GM19238 (cell line): Measurements from ENCODE around the gene PISD.

Experiments
- DNase-seq: peaks from one replicate; pipeline ENCODE4 v3.0.0; 2011; ENCODE audit warnings: low spot score; ENCODE audit not compliant: insufficient read length

Gene PISD

DNA sequence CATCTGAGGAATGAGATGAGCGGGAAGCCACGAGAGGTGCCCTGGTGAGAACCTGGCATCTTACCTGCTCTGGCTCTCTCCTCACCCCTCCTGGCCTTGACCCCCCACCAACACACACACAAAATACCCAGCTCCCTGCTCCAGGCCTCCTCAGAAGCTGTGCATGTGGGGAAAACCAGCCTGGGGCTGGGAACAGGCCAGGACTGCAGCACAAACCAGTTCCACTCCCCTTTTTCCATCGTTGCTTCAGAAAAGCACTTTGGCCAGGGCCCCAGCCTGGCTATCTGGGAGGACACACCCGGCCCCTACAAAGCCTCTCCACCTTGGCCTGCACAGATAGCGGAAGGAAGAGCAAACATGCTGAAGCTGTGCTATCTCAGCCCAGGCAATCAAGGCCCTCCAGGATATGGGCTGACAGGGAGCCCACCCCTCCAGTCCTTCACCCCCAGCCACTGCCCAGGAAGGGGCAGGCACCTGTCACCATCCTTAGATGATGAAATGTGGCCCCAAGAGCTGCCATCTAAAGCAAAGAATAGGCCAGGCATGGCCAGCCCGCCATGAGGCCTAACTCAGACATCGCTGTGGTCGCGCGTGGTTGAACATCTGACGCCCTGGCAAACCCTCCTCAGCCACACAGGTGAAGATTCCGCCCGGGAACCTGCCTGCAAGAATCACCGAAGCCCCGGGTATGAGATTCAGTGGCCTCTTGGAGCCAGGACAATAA is 35.4 kb downstream of the PISD start:
- DNase-seq = no peak

GRCh38 chr22:31625661-31626426 is 36.2 kb downstream of the PISD start:
- DNase-seq = no peak

DNA sequence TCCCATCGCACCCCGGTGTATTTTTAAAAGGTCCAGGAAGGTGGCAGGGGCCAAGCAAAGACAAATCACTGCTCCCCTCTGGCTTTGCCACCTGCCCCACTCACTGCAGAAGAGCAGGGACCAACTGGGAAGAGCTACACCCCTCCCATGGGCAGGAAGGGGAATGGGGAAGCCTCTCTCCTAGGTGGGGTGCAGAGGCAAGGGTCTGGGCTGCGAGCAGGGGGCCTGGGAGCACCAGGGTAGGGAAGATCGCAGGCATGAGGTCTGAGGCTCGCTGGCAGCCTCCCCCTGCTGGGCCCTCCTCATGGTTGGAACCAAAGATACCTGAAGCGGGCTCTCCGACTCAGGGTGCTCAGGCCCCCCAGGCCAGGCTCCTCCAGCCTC is 36.8 kb downstream of the PISD start:
- no peak for DNase-seq

GRCh38 chr22:31623592-31624304 is 38.3 kb downstream of the PISD start:
- no peak for DNase-seq

DNA sequence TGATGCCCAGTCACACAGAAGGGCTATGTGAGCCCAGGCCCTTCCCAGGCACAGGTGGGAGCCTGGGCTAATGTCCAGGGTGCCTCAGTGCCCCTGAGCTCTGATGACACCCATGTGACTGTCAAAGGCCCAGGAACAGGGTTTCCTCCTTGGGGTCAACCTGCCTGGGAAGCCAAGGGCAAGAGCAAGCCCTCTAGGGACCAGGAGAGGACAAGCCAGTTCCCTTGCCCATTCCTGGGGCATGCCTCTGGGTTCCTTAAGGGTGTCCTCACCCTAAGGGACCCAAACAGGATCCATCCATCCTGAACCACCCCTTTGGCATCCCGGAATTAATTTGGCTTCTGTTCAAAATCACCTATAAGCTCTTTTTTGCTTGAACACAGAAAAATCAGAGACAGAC is 39.0 kb downstream of the PISD start:
- DNase-seq = no peak

GRCh38 chr22:31621507-31622124 is 40.4 kb downstream of the PISD start:
- DNase-seq = no peak

GRCh38 chr22:31620756-31621480 is 41.1 kb downstream of the PISD start:
- no peak for DNase-seq

- DNase-seq = no peak
These were observed 42.3 kb downstream of the PISD start for GRCh38 chr22:31619611-31620300.

DNA sequence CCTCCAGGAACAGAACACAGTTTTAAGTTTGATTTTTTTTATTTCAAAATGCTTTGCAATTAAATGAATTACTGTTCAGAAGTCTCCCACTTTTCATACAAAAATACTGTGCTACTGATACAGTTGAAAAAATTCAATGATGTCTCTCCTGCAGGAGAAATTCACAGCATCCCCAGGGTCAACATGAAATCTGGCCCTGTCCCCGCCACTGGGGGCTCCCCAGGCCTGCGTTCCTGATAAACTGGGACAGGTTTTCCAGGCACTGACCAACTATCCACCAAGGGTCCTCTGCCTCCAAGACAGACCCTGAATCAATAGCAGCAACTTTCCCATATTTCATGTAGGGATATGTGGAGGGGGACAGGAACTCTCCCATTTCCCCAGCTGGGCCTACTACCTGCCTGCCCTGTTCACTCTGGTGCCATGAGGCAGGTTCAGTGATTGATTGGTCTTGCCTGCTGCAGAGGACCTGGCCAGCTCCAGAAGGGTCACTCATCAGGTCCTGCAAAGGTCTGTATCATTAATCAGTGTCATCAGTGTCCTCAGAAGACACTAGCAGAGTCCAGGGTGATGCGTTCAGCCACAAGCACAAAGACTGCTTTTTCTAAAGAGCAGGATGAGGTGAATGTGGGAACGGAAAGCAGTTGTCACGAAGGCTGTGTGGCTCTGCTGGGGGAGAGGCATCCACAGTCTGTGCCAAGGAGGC is 43.4 kb downstream of the PISD start:
- no peak for DNase-seq

DNA sequence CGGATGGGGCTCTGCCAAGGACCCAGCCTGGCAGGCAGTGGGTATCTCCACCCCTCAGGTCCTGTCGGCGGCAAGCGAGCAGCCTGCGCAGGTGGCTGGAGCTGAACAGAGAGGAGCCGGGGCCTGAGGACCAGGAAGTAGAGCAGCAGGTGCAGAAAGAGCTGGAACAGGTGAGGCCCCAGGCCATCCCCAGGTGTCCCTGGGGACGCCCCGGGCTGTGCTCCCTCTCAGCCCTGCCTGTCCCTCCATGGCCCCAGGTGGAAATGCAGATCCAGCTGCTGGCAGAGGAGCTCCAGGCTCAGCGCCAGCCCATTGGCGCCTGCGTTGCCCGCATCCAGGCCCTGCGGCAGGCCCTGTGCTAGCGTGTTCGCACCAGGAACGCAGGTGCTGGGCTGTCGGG is 44.0 kb downstream of the PISD start:
- no peak for DNase-seq

DNA sequence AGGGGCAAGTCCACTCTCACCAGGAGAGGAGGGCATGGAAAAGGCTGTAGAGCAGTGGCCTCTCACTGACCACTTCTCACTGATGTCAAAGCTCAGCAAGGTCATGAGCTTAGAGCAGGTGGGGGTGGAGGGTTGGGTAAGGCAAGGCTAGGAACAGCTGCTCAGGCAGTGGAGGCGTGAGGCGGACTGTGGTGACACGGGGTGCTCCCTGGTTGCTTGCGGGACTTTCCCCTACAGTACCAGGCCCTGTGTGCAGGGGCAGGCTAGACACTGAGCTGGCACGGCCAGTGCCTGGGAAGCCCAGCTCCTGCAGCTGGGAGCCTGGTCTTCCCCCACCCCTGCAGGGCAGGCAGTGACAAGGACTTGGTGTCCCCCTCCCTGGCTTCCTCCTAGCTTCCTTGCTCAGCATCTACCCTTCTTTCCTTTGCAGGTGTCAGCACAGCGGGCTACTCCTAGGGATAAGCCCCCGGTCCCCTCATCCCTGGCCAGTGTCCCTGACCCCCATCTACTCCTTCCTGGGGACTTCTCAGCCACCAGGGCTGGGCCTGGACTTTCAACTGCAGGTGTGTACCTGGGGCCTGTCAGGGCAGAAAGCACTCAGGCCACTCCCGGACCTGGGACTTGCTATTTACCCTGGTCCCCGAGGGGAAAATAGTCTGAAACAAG is 45.6 kb downstream of the PISD start:
- DNase-seq = peak; percentile 58

GRCh38 chr22:31615940-31616314 is 46.1 kb downstream of the PISD start:
- DNase-seq = no peak

- DNase-seq = no peak
These were observed 46.5 kb downstream of the PISD start for GRCh38 chr22:31615491-31615860.

DNA sequence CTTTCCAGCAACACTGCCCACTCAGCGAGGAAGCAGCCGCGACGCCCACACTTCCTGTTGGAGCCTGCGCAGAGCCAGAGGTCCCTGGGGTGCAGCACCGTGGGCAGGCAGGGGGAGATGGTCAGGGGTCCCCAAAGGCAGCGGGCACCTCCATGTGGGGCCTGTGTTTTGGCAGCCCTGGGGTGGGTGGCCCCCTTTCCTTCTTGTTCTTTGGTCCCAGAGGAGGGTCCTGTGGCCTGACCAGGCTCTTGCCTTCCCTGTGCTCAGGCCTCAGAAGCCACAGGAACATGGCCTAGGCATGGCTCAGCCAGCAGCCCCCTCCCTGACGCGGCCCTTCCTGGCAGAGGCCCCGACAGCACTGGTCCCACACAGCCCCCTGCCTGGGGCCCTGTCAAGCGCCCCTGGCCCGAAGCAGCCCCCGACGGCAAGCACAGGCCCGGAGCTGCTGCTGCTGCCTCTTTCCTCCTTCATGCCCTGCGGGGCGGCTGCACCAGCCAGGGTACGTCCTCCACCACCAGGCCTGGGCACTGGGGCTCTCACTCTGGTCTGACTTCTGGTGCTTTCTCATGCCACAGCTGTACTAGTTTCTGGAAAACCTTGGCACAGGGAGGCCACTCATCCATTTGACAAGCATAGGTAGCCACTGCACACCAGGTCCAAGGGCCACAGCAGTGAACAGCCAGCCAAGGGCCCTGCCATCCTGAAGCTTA is 47.1 kb downstream of the PISD start:
- DNase-seq = no peak

GRCh38 chr22:31613904-31614296 is 48.1 kb downstream of the PISD start:
- DNase-seq = no peak

DNA sequence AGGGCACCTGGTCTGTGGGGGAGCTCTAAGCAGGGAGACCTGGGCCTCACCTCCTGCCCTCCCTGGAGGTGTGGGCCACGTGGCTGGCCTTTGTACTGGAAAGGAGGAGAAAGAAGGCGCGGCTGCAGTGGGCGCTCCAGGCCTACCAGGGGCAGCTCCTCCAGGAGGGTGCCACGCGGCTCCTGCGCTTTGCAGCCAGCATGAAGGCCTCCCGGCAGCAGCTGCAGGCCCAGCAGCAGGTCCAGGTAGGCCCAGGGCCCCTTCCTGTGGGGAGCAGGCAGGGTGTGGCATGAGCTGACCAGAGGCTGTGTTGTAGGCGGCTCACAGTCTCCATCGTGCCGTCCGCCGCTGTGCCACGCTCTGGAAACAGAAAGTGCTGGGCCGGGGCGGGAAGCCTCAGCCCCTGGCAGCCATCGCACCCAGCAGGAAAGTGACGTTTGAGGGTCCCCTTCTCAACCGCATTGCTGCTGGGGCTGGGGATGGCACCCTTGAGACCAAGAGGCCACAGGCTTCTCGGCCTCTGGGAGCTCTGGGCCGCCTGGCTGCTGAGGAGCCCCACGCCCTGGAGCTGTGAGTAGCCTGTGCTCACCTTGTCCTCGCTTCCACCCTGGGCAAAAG is 48.6 kb downstream of the PISD start:
- DNase-seq = no peak

DNA sequence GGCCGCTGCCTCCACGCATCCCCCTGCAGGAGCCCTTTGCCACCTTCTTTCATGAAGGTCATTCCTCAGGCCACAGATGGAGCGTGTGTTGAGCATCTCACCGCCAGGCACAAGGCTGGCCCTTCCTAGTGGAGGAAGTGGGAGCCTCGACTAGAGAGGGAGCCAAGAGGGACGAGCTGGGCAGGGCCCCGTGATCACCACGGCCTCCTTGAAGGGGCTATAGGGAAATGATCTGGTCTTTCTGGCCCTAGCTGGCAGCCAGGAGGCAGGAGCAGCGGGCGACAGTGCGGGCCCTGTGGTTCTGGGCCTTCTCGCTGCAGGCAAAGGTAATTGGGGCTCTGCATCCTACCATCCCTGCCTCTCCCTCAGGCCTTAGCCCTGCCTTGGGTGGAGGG is 49.1 kb downstream of the PISD start:
- DNase-seq = no peak

GRCh38 chr22:31611061-31611760 is 50.8 kb downstream of the PISD start:
- no peak for DNase-seq
